DND-41 (cell line): ENCODE results near the gene CFAP410.

Experiments used
- ATAC-seq: fragments of 200-7000 bp; cut with Tn5 transposase; 3 replicates; pipeline ENCODE4 v1.9.1; 2021; ENCODE audit warnings: low read depth; ENCODE audit not compliant: insufficient read depth
- DNase-seq: peaks from one replicate; pipeline ENCODE4 v3.0.0-alpha.2; 2020
- H2AFZ ChIP-seq: 2 replicates; pipeline ENCODE4 v1.6.0; 2012; ENCODE audit warnings: low read depth, low read length
- H3K27ac ChIP-seq: 2 replicates; pipeline ENCODE4 v1.5.1; 2012; ENCODE audit warnings: low read length, inconsistent platforms
- H3K27me3 ChIP-seq: fragments of 200-600 bp; sonication (generic); 2 replicates; pipeline ENCODE4 v1.6.0; 2012; ENCODE audit warnings: low read length, mild to moderate bottlenecking, inconsistent platforms; ENCODE audit not compliant: insufficient read depth, poor library complexity
- H3K36me3 ChIP-seq: 2 replicates; pipeline ENCODE4 v1.5.1; 2012; ENCODE audit warnings: low read length, inconsistent platforms; ENCODE audit not compliant: insufficient read depth
- H3K4me1 ChIP-seq: 2 replicates; pipeline ENCODE4 v1.5.1; 2012; ENCODE audit warnings: mild to moderate bottlenecking, low read length; ENCODE audit not compliant: insufficient read depth
- H3K4me2 ChIP-seq: 2 replicates; pipeline ENCODE4 v1.6.0; 2012; ENCODE audit warnings: mild to moderate bottlenecking, moderate library complexity, low read length, inconsistent platforms; ENCODE audit not compliant: insufficient read depth
- H3K4me3 ChIP-seq, 2 experiments: fragments of 200-600 bp in 1 of 2; shearing (Covaris generic) in 1 of 2; 2 replicates each; pipeline ENCODE4 v1.5.1; 2012 to 2016; ENCODE audit warnings: inconsistent platforms in 2 of 2, low read length in 2 of 2, mild to moderate bottlenecking in 2 of 2, low read depth in 1 of 2, moderate library complexity in 1 of 2
- H3K79me2 ChIP-seq: 2 replicates; pipeline ENCODE4 v1.6.0; 2012; ENCODE audit warnings: low read length, inconsistent platforms; ENCODE audit not compliant: insufficient read depth
- H3K9ac ChIP-seq: 2 replicates; pipeline ENCODE4 v1.6.0; 2012; ENCODE audit warnings: low read depth, mild to moderate bottlenecking, inconsistent platforms, low read length, moderate library complexity
- H3K9me3 ChIP-seq: 2 replicates; pipeline ENCODE4 v1.5.1; 2012; ENCODE audit warnings: low read length, moderate library complexity, mild to moderate bottlenecking, inconsistent platforms; ENCODE audit not compliant: insufficient read depth, severe bottlenecking
- H4K20me1 ChIP-seq: 2 replicates; pipeline ENCODE4 v1.6.0; 2012; ENCODE audit warnings: low read length; ENCODE audit not compliant: insufficient read depth
- EZH2 ChIP-seq: IDR thresholded peaks from 3 replicates; pipeline ENCODE4 v1.6.1; 2012; ENCODE audit warnings: borderline replicate concordance, low read depth, mild to moderate bottlenecking, moderate library complexity, low read length, inconsistent platforms; ENCODE audit not compliant: severe bottlenecking
- TF ChIP-seq, protein P1 (sequence below): IDR thresholded peaks from 2 replicates; pipeline ENCODE4 v1.5.1; 2012; ENCODE audit warnings: borderline replicate concordance, low read length, moderate library complexity, mild to moderate bottlenecking; ENCODE audit not compliant: poor library complexity, severe bottlenecking; ENCODE audit errors: extremely low read depth

The CFAP410 gene

DNA sequence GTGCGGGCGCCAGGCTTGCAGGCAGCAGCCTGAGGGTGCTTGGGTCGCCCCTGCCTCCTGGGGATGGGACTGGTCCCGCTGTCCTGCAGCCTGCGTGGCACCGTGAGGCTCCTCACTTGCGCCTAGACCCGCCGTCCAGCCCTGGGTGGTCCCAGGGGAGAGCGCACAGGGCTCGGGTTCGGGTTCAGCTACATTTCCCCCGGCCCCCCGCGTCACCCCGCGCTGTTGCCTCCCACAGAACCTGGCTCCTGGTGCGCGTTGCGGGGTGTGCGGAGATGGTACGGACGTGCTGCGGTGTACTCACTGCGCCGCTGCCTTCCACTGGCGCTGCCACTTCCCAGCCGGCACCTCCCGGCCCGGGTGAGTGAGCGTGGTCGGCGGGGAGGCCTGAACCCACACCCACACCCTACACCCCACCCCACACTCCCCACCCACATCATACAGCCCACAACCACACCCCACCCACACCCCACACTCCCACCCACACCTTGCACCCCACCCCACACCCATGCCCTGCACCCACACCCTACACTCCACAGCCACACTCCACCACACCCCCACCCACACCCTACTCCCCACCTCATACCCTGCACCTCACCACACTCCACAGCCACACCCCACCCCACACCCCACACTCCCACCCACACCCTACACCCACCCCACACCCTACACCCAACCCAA, 45.5 kb downstream of the CFAP410 start:
- TF ChIP-seq, protein P1, sequence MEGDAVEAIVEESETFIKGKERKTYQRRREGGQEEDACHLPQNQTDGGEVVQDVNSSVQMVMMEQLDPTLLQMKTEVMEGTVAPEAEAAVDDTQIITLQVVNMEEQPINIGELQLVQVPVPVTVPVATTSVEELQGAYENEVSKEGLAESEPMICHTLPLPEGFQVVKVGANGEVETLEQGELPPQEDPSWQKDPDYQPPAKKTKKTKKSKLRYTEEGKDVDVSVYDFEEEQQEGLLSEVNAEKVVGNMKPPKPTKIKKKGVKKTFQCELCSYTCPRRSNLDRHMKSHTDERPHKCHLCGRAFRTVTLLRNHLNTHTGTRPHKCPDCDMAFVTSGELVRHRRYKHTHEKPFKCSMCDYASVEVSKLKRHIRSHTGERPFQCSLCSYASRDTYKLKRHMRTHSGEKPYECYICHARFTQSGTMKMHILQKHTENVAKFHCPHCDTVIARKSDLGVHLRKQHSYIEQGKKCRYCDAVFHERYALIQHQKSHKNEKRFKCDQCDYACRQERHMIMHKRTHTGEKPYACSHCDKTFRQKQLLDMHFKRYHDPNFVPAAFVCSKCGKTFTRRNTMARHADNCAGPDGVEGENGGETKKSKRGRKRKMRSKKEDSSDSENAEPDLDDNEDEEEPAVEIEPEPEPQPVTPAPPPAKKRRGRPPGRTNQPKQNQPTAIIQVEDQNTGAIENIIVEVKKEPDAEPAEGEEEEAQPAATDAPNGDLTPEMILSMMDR = no peak
- TF ChIP-seq EZH2 = no peak
- no peak overlapping the region for H3K4me2 ChIP-seq
- no peaks in the 10 kb centered on the region for H4K20me1 ChIP-seq
- no peaks in the 10 kb centered on the region for H3K79me2 ChIP-seq
- no peak for DNase-seq
- no peak overlapping the region for H3K4me3 ChIP-seq
- H3K9ac ChIP-seq = no peak overlapping the region
- no peaks in the 10 kb centered on the region for H3K9me3 ChIP-seq
- H2AFZ ChIP-seq = no peak overlapping the region
- H3K27me3 ChIP-seq = no peaks in the 10 kb centered on the region
- H3K27ac ChIP-seq = no peak overlapping the region
- peaks cover 9% of the 10 kb centered on the region for H3K4me1 ChIP-seq
- no peaks in the 10 kb centered on the region for H3K36me3 ChIP-seq
- no peak for ATAC-seq

DNA sequence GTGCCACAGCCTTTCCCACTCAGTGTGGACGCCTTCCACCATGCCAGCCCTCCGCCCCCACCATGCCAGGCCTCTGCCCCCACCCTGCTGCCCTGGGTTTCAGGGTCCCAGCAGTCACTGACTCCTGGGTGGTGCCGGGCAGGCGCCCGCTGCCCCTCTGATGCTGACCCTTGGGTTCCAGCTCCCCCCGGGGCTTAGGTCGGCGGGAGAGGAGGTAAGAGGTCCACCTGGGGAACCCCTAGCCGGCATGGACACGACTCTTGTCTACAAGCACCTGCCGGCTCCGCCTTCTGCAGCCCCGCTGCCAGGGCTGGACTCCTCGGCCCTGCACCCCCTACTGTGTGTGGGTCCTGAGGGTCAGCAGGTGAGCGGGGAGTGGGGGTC, 46.4 kb downstream of the CFAP410 start:
- Histone ChIP-seq H3K4me1 (peaks cover 5% of the 10 kb centered on the region), H4K20me1 (0 out of 2 replicates have a peak, but pooled peaks cover 4% of the 10 kb centered on the region), H3K4me3 (no peak overlapping the region), H3K9me3 (no peaks in the 10 kb centered on the region), H3K9ac (no peak overlapping the region), H3K27me3 (no peaks in the 10 kb centered on the region), H3K4me2 (no peak overlapping the region), H3K27ac (no peak overlapping the region), H3K79me2 (no peaks in the 10 kb centered on the region), H3K36me3 (no peaks in the 10 kb centered on the region), H2AFZ (no peak overlapping the region)
- no peak for TF ChIP-seq EZH2
- TF ChIP-seq, protein P1 = no peak
- ATAC-seq = no peak
- DNase-seq = no peak

DNA sequence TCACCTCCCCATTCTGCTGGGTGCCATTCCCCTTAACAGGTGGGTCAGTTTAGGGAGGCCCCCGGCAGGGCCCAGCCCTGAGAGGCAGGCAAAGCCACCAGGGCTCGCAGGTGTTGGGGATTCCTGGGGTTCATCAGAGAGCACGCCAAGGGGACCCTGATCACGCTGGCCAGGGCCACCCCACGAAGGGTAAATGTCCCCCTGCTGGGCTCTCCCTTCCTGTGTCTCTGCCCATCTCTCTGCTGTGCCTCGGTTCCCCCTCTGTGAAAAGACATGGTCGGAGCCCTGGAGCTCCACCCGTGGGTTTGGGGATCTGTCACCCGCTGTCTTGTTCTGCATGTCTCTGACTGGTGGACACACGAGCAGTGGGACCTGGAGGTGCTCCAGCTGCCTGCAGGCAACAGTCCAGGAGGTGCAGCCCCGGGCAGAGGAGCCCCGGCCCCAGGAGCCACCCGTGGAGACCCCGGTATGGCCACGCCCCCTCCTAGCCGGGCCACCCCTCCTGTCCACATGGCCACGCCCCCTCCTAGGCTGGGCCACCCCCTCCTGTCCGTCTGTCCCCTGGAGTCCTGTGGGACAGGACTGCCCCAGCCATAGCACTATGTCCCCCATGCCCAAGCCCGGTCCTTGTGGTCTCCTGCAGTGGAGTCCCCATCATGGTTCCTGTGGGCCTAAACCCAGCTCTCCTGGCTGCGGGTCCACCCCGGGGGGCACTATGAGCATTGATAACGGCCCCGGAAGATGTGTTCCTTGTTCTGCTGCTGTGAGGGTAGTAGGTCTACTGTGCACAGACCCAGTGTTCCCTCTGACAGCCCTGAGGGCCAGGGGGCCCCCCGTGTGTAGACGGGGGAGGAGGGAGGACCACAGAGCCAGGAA, 47.0 kb downstream of the CFAP410 start:
- TF ChIP-seq EZH2 = no peak
- TF ChIP-seq, protein P1 = no peak
- Histone ChIP-seq H3K4me2 (no peak overlapping the region), H3K4me1 (no peaks in the 10 kb centered on the region; the same call in 1 of the 2 replicates), H3K36me3 (no peaks in the 10 kb centered on the region), H3K9me3 (no peaks in the 10 kb centered on the region), H3K27me3 (no peaks in the 10 kb centered on the region), H2AFZ (no peak overlapping the region), H3K27ac (no peak overlapping the region), H4K20me1 (0 out of 2 replicates have a peak, but pooled peaks cover 4% of the 10 kb centered on the region), H3K79me2 (no peaks in the 10 kb centered on the region), H3K9ac (no peak overlapping the region), H3K4me3 (no peak overlapping the region)
- no peak for ATAC-seq
- no peak for DNase-seq
